HCT116 (cell line): ENCODE data around the gene IL1RAPL1. TPM values are rescaled to one million over a fixed set of nuclear protein-coding genes. Genes with fewer than 3 reads are reported as not detected.

Source experiments
- ATAC-seq: fragments of 200-7000 bp; cut with Tn5 transposase; 2 replicates; pipeline ENCODE4 v1.9.1; 2020; ENCODE audit warnings: mild to moderate bottlenecking, moderate library complexity
- BruUV-seq: library from RNA; stranded (reverse); fragments of 400-500 nt; replicated peaks from 2 replicates; lab custom pipeline; 2021; lab: Mats Ljungman, UMichigan
- CTCF ChIA-PET: fragments of 300-600 bp; sonication (Branson Sonifier 250); formaldehyde crosslinking; loops from one replicate; lab custom pipeline; 2021; ENCODE audit warnings: antibody characterized with exemption; lab: Charles Lee
- POLR2A ChIA-PET: fragments of 300-600, 350-600 bp; sonication (Branson Sonifier 250); formaldehyde crosslinking; loops from one replicate; lab custom pipeline; 2021; ENCODE audit warnings: antibody characterized with exemption; lab: Charles Lee
- RAD21 ChIA-PET, 2 experiments: fragments of 300-600 bp; sonication (Branson Sonifier 250); formaldehyde crosslinking; loops; one replicate each; lab custom pipeline; 2023; ENCODE audit warnings: low total read pairs in 2 of 2; ENCODE audit not compliant: uncharacterized antibody in 2 of 2, unreplicated experiment in 2 of 2, low non-redundant PET in 1 of 2; lab: Charles Lee
- DNase-seq: peaks from one replicate; pipeline ENCODE4 v3.0.0-alpha.2; 2010; ENCODE audit warnings: low read depth, low spot score
- H2AFZ ChIP-seq: fragments of 200-600 bp; shearing (Covaris generic), sonication (generic); 2 replicates; pipeline ENCODE4 v1.6.1; 2017; ENCODE audit warnings: low read depth, mixed run types, mixed read lengths, antibody characterized with exemption, low read length; ENCODE audit not compliant: poor library complexity, severe bottlenecking
- H3K27ac ChIP-seq: 2 replicates; pipeline ENCODE4 v1.5.1; 2012; ENCODE audit warnings: low read depth, low read length
- H3K27me3 ChIP-seq: fragments of 200-600 bp; sonication (generic); 2 replicates; pipeline ENCODE4 v1.6.1; 2016; ENCODE audit warnings: mixed run types, low read length, mixed read lengths; ENCODE audit not compliant: insufficient read depth
- H3K36me3 ChIP-seq, 2 experiments: fragments of 200-500 bp in 1 of 2; fragments of 200-600 bp in 1 of 2; sonication (Bioruptor generic) in 1 of 2; sonication (generic) in 1 of 2; 2 replicates each; pipeline versions ENCODE4 v1.5.1 to v1.6.1; 2014 to 2016; ENCODE audit warnings: low read length in 2 of 2, inconsistent platforms in 1 of 2, mixed read lengths in 1 of 2, mixed run types in 1 of 2; ENCODE audit not compliant: insufficient read depth in 2 of 2, control insufficient read depth in 1 of 2
- H3K4me1 ChIP-seq, 2 experiments: fragments of 200-600 bp in 1 of 2; sonication (generic) in 1 of 2; 2 replicates each; pipeline versions ENCODE4 v1.5.1 to v1.6.1; 2012 to 2017; ENCODE audit warnings: low read length in 2 of 2, inconsistent platforms in 1 of 2, mild to moderate bottlenecking in 1 of 2, mixed read lengths in 1 of 2, mixed run types in 1 of 2, moderate library complexity in 1 of 2; ENCODE audit not compliant: insufficient read depth in 2 of 2, control insufficient read depth in 1 of 2
- H3K4me2 ChIP-seq: fragments of 200-600 bp; sonication (generic); 2 replicates; pipeline ENCODE4 v1.6.1; 2017; ENCODE audit warnings: mixed run types, low read length, mixed read lengths
- H3K4me3 ChIP-seq, 2 experiments: fragments of 200-600 bp in 1 of 2; sonication (generic) in 1 of 2; replicated peaks in 1 of 2; 2 replicates each; pipeline ENCODE4 v1.5.1; 2011 to 2016; ENCODE audit warnings: low read length in 2 of 2, control low read depth in 1 of 2, low read depth in 1 of 2, mild to moderate bottlenecking in 1 of 2, mixed read lengths in 1 of 2, mixed run types in 1 of 2
- H3K79me2 ChIP-seq: fragments of 200-600 bp; sonication (generic); 2 replicates; pipeline ENCODE4 v1.6.1; 2017; ENCODE audit warnings: mild to moderate bottlenecking, mixed run types, low read length, moderate library complexity, mixed read lengths; ENCODE audit not compliant: insufficient read depth
- H3K9ac ChIP-seq: fragments of 200-600 bp; sonication (generic); 2 replicates; pipeline ENCODE4 v1.6.1; 2016; ENCODE audit warnings: low read length, mixed read lengths
- H3K9me2 ChIP-seq: fragments of 200-600 bp; sonication (generic), shearing (Covaris generic); 2 replicates; pipeline ENCODE4 v1.6.1; 2017; ENCODE audit warnings: mixed run types, mild to moderate bottlenecking, moderate library complexity; ENCODE audit not compliant: insufficient read depth
- H3K9me3 ChIP-seq, 2 experiments: fragments of 200-500 bp in 1 of 2; fragments of 200-600 bp in 1 of 2; sonication (Bioruptor generic) in 1 of 2; sonication (generic) in 1 of 2; 2 replicates each; pipeline ENCODE4 v1.6.1; 2014 to 2017; ENCODE audit warnings: low read length in 2 of 2, mixed read lengths in 2 of 2, inconsistent platforms in 1 of 2, low read depth in 1 of 2, mild to moderate bottlenecking in 1 of 2, mixed run types in 1 of 2, moderate library complexity in 1 of 2; ENCODE audit not compliant: control insufficient read depth in 1 of 2, insufficient read depth in 1 of 2
- H4K20me1 ChIP-seq: fragments of 200-600 bp; sonication (generic), shearing (Covaris generic); 2 replicates; pipeline ENCODE4 v1.6.1; 2017; ENCODE audit warnings: mixed run types, mild to moderate bottlenecking, moderate library complexity; ENCODE audit not compliant: insufficient read depth
- CBX3 ChIP-seq: IDR thresholded peaks from 2 replicates; pipeline ENCODE4 v1.6.1; 2012; ENCODE audit warnings: low read depth
- EGR1 ChIP-seq: IDR thresholded peaks from 2 replicates; pipeline ENCODE4 v1.6.1; 2012; ENCODE audit warnings: low read depth
- EZH2 ChIP-seq: fragments of 200-600 bp; sonication (generic); IDR thresholded peaks from 2 replicates; pipeline ENCODE4 v1.6.1; 2017; ENCODE audit warnings: antibody characterized with exemption, mixed run types
- EZH2phosphoT487 ChIP-seq: fragments of 200-600 bp; IDR thresholded peaks from 2 replicates; pipeline ENCODE4 v1.6.1; 2018; ENCODE audit warnings: antibody characterized with exemption, borderline replicate concordance
- POLR2AphosphoS5 ChIP-seq: IDR thresholded peaks from 2 replicates; pipeline ENCODE4 v1.6.1; 2011; ENCODE audit warnings: mild to moderate bottlenecking, low read depth, low read length, moderate library complexity
- RAD21 ChIP-seq: IDR thresholded peaks from 2 replicates; pipeline ENCODE4 v1.6.1; 2012; ENCODE audit warnings: low read depth, mild to moderate bottlenecking
- REST ChIP-seq: IDR thresholded peaks from 2 replicates; pipeline ENCODE4 v1.6.1; 2012; ENCODE audit warnings: low read depth
- SIN3A ChIP-seq: IDR thresholded peaks from 2 replicates; pipeline ENCODE4 v1.6.1; 2012; ENCODE audit warnings: low read depth
- SRF ChIP-seq: IDR thresholded peaks from 2 replicates; pipeline ENCODE4 v1.6.1; 2012; ENCODE audit warnings: low read depth
- TCF7L2 ChIP-seq: IDR thresholded peaks from 2 replicates; pipeline ENCODE4 v1.7.0; 2011; ENCODE audit warnings: borderline replicate concordance, inconsistent platforms; ENCODE audit not compliant: insufficient read depth, insufficient read length; ENCODE audit errors: extremely low read depth
- ZBTB33 ChIP-seq: IDR thresholded peaks from 2 replicates; pipeline ENCODE4 v1.6.1; 2011; ENCODE audit warnings: mild to moderate bottlenecking, low read length, moderate library complexity; ENCODE audit not compliant: insufficient replicate concordance; ENCODE audit errors: extremely low read depth
- ZNF274 ChIP-seq: fragments of 200-500 bp; sonication (Bioruptor generic); IDR thresholded peaks from 2 replicates; pipeline ENCODE4 v1.6.1; 2014; ENCODE audit warnings: mild to moderate bottlenecking, low read depth, low read length, inconsistent platforms
- intact Hi-C: fragments of 100-400 bp; cut with micrococcal nuclease; formaldehyde crosslinking; loops from 2 replicates; pipeline ENCODE4 v1.10.0; 2022
- total RNA-seq: library from RNA; stranded (reverse); gene quantifications from one replicate; pipeline ENCODE4 v1.2.1, GENCODE V29; 2021; ENCODE audit not compliant: unreplicated experiment
- TF ChIP-seq, protein P1 (sequence below), 3 experiments: fragments of 200-600 bp in 1 of 3; sonication (generic) in 1 of 3; IDR thresholded peaks in 2 of 3; conservative IDR thresholded peaks in 1 of 3; 2 replicates each; pipeline ENCODE4 v1.5.1; 2012 to 2017; ENCODE audit warnings: low read depth in 2 of 3, low read length in 2 of 3, antibody characterized with exemption in 1 of 3, borderline replicate concordance in 1 of 3, control low read depth in 1 of 3, mild to moderate bottlenecking in 1 of 3, mixed read lengths in 1 of 3, mixed run types in 1 of 3, moderate library complexity in 1 of 3; ENCODE audit not compliant: insufficient read depth in 1 of 3

IL1RAPL1 gene
- total RNA-seq, 1 experiment from 2014 or later: 2.8 TPM

DNA sequence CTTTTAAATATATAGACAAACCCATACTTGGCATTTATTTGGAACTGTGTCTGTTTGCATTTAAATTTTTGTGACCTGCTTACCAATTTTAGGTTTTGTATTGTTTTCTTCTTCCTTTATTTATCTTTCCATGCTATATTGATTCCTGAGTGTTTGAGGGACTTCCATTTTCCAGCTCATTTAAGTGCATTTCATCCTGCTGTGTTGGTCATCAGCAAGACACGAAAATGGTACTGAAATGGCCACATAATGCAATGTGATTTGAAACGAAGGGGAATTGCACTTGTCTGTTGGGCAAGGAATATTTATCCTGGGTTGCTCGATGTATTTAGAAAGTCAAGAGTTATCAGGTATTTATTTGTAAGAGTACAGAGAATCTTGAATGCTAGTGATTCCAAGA lies 1103.8 kb downstream of the IL1RAPL1 start:
- no peaks in the 10 kb centered on the region for H3K4me1 ChIP-seq
- H3K27ac ChIP-seq: no peak overlapping the region
- ATAC-seq: no peak
- ChIA-PET POLR2A (no interaction called here), CTCF (no interaction called here), RAD21 (no interaction called here)
- no peaks in the 10 kb centered on the region for H3K79me2 ChIP-seq
- no peaks in the 10 kb centered on the region for H3K36me3 ChIP-seq
- no peak overlapping the region for H2AFZ ChIP-seq
- BruUV-seq: no TSS peak
- no peaks in the 10 kb centered on the region for H4K20me1 ChIP-seq
- TF ChIP-seq POLR2AphosphoS5 (no peak), SRF (no peak), EZH2 (no peak), EGR1 (no peak), ZNF274 (no peak), TCF7L2 (no peak), CBX3 (no peak), REST (no peak), EZH2phosphoT487 (no peak), RAD21 (no peak), ZBTB33 (no peak), SIN3A (no peak)
- TF ChIP-seq, protein P1, sequence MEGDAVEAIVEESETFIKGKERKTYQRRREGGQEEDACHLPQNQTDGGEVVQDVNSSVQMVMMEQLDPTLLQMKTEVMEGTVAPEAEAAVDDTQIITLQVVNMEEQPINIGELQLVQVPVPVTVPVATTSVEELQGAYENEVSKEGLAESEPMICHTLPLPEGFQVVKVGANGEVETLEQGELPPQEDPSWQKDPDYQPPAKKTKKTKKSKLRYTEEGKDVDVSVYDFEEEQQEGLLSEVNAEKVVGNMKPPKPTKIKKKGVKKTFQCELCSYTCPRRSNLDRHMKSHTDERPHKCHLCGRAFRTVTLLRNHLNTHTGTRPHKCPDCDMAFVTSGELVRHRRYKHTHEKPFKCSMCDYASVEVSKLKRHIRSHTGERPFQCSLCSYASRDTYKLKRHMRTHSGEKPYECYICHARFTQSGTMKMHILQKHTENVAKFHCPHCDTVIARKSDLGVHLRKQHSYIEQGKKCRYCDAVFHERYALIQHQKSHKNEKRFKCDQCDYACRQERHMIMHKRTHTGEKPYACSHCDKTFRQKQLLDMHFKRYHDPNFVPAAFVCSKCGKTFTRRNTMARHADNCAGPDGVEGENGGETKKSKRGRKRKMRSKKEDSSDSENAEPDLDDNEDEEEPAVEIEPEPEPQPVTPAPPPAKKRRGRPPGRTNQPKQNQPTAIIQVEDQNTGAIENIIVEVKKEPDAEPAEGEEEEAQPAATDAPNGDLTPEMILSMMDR (IDR thresholded peaks at IDR 0.05 in 2 of 3, conservative IDR thresholded peaks at IDR 0.05 in 1 of 3; ENCODE audit: borderline replicate concordance in 1 of 3, insufficient read depth in 1 of 3, low read depth in 2 of 3, low read length in 2 of 3): no peak
- no peak overlapping the region for H3K4me3 ChIP-seq
- no peak for DNase-seq
- H3K9ac ChIP-seq: no peak overlapping the region
- H3K9me2 ChIP-seq: no peaks in the 10 kb centered on the region
- intact Hi-C loops: no loop called here
- no peak overlapping the region for H3K4me2 ChIP-seq
- no peaks in the 10 kb centered on the region for H3K9me3 ChIP-seq
- H3K27me3 ChIP-seq: no peaks in the 10 kb centered on the region
